Measurements from ENCODE around the gene CXCL11.
"Not testable (repeated sequence)": the region's sequence is repeated elsewhere in the genome, so short reads cannot be mapped to it uniquely, and the experiment has no call there.

CXCL11 gene

DNA sequence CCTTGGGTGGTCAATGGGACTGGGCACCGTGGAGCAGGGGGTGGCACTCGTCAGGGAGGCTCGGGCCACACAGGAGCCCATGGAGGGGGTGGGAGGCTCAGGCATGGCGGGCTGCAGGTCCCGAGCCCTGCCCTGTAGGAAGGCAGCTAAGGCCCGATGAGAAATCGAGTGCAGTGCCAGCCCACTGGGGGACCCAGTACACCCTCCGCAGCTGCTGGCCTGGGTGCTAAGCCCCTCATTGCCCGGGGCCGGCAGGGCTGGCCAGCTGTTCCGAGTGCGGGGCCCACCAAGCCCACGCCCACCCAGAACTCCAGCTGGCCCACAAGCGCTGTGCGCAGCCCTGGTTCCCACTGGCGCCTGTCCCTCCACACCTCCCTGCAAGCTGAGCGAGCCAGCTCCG lies 7.4 kb upstream of the CXCL11 start:
- DNase-seq (ENCODE audit: low read depth in 1 of 2, low spot score in 1 of 2) = not testable (repeated sequence)

DNA sequence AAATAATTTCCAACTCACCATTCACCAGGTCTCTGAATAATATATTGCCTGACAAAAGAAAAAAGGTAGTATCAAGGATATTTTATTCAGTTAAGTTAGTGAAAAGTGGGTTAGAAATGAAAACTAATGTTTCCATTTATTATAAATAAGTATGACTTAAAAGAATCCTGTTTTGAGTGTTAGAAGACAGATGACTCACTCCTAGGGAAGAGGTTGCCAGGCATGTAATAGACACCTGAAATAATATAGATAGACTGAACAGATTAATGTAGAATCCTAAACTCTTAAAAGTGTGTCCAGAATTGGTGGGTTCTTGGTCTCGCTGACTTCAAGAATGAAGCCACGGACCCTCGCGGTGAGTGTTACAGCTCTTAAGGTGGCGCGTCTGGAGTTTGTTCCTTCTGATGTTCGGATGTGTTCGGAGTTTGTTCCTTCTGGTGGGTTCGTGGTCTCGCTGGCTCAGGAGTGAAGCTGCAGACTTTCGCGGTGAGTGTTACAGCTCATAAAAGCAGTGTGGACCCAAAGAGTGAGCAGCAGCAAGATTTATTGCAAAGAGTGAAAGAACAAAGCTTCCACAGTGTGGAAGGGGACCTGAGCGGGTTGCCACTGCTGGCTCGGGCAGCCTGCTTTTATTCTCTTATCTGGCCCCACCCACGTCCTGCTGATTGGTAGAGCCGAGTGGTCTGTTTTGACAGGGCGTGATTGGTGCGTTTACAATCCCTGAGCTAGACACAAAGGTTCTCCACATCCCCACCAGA lies 6.5 kb upstream of the CXCL11 start:
- DNase-seq (ENCODE audit: low read depth in 1 of 2, low spot score in 1 of 2) = not testable (repeated sequence)

- DNase-seq (ENCODE audit: low read depth in 1 of 2, low spot score in 1 of 2) = no peak
Measured at GRCh38 chr4:76036855-76037254, 985 bp upstream of the CXCL11 start.

- DNase-seq (ENCODE audit: low read depth in 1 of 2, low spot score in 1 of 2) = no peak
Measured at GRCh38 chr4:76035141-76035540, 729 bp downstream of the CXCL11 start.

DNA sequence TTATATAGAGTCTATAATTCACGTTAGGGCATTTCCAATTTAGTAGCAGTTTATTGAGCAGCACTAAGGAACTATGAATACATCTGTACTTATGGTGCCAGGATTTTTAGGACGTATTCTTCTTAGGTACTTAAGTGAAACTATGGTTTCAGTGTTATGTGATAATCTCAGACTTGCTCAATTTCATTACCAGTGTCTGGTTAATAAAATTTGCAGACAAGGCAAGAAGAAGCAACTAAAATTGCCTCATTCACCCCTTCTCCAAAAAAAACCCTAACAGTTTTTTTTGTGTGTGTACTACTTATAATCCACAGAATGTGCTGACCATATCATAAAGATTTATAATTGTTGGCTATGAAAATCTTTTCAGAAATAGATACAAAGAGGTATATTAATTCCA lies 6.6 kb downstream of the CXCL11 start:
- no peak for DNase-seq (ENCODE audit: low read depth in 1 of 2, low spot score in 1 of 2)

GRCh38 chr4:76028350-76028765 lies 7.5 kb downstream of the CXCL11 start:
- DNase-seq (ENCODE audit: low read depth in 1 of 2, low spot score in 1 of 2) = no peak

DNA sequence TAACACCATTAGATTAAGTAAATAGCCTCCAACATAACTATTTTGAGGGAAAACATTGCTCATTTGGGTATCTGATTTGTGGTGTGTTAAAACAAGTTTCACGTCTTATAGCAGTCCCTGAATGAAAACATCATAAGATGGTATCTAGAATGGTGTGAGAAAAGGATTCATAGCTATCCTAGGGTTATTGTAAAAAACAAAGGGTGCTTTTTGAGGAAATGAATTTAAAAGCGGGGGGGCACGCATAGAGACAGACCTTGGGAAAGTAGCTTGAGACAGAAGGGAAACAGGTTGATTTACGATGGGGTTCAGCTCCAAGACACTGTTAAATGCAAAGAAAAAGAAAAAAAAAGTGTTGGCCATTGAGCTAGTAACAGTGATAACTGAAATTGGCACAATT lies 11.8 kb downstream of the CXCL11 start:
- no peak for DNase-seq (ENCODE audit: low read depth in 1 of 2, low spot score in 1 of 2)

- DNase-seq (ENCODE audit: low read depth in 1 of 2, low spot score in 1 of 2) = peak in 1 of 2 donors; percentile 9
Measured at GRCh38 chr4:76023389-76023788, 12.5 kb downstream of the CXCL11 start, which contains the start of gene CXCL10. Gene CXCL10 (minus strand): TSS chr4:76023497. CDS start chr4:76023431, 66 bp downstream.

DNA sequence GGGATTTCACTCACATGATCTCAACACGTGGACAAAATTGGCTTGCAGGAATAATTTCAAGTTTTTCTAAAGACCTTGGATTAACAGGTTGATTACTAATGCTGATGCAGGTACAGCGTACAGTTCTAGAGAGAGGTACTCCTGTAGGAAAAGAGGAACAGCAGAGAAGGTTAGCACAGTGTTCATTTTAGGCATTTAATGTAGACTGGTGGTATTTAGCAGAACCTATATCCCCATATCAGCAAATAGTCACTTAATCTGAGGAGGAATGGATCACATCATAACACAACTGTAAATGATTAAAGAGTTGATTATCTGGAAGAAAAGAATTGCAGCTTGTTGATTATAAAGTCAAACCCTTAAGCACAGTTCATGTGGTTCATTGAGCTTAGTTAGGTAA lies 13.2 kb downstream of the CXCL11 start:
- no peak for DNase-seq (ENCODE audit: low read depth in 1 of 2, low spot score in 1 of 2)

DNA sequence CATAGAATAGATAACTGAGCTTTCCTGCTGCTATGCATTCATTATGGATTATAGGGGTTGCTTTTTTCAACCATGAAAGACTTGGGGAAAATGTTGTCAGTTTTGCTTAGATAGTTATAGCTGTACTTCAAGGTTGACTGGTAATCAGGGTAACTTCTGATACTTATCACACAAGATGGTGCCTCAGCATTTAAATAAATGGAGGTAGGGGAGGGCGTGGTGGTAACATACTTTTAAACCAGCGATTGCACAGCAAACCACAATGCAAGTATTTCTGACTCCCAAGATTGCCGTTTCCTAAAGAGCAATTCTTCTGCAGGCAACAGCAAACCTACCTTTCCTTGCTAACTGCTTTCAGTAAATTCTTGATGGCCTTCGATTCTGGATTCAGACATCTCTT lies 13.8 kb downstream of the CXCL11 start:
- no peak for DNase-seq (ENCODE audit: low read depth in 1 of 2, low spot score in 1 of 2)

- no peak for DNase-seq (ENCODE audit: low read depth in 1 of 2, low spot score in 1 of 2)
Measured at GRCh38 chr4:76017056-76017686, 18.7 kb downstream of the CXCL11 start.

DNA sequence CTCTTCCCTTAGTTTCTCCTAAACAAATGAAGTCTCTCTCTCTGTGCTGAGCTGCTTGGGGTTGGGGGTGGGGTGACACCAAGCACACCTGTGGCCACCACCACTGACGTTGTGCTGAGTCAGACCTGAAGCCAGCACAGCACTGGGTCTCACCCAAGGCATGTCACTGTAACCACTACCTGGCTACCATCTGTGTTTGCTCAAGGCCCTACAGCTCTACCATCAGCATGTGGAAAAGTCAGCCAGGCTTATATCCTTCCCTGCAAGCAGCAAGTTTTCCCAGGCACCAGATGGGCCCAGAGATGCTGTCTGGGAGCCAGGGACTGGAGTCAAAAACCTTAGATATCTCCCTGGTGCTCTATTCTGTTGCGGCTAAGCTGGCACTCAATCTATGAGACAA lies 19.5 kb downstream of the CXCL11 start:
- no peak for DNase-seq (ENCODE audit: low read depth in 1 of 2, low spot score in 1 of 2)

DNA sequence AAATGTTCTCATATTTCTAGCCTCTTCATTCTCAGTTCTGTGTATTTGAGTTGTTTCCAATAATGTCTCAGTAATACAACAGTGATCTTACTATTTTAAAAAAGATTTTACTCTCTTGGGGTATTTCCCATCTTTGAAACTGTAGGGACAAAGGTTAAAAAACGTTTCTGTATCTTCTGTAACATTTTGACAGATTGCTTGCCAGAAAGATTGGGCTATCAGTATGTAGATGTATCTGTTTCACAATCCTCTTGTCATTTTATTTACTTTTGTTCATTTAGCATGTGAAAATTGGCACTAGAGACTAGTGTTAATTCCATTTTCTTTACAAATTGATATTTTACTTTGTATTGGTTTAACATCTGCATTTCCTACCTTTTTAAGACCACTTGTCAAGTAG lies 22.3 kb downstream of the CXCL11 start:
- DNase-seq (ENCODE audit: low read depth in 1 of 2, low spot score in 1 of 2) = no peak

- DNase-seq (ENCODE audit: low read depth in 1 of 2, low spot score in 1 of 2) = no peak
Measured at GRCh38 chr4:76012388-76012801, 23.5 kb downstream of the CXCL11 start.

DNA sequence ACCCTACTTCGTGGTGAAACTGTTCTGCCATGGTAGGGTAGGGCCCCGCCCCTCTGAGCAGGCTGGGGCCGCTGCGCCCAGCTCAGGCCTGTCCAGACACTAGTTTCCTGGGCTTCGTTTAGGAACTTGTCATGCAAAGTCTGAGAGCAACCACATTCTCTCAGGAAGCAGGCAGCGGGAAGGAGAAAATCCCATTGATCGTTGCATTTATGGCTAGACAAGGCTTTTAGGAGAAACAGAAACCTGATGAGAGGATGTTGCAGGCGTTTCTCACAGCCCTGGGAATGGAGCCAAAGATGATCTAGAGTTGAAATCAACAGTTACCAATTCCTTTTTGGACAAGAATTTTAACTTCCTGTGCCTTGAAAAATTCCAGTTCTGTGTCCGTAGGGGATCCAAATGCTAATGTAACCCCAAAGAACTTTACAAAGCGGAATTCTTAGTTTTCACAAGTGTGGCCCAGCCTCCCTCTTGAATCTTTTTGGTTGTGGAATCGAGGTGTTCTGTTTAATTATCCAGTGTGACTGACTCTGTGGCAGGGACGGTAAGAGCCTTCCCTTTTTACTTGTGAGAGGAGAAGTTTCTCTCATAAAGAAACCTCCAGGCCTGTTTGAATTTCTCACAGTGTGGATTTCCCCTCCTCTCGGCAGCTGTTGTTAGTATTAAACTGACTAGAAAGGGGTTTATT lies 24.0 kb downstream of the CXCL11 start:
- no peak for DNase-seq (ENCODE audit: low read depth in 1 of 2, low spot score in 1 of 2)

DNA sequence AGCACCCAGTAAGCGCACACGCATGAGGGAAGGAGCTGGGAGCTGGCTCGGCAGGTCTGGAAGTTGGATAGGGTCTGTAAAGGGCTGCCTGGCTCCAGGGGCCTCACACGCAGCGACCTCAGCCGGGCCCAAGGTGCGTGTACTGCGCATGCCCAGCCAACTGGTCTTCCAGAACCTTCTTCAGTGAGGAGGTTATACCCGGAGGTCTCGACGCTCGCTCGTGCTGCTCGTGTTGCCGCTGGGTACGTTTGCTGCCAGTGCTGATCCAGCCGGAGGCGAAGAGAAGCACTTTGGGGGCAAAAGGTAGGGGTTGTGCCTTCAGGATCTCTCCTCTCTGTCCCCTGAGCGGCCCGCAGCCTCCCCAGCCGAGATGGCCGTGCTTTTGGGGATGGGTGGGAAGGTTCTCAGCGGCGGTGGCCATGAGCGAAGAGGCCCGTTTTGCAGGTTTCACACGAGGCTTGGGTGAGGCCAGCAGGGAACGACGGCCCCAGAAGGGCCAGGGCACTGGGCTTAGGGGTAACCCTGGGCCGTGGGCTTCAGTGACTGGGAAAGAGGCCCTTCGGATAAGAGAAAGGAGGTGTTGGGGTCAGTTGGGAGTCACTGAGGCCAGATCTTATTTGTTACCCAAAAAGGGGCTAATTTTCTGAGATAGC lies 24.7 kb downstream of the CXCL11 start:
- no peak for DNase-seq (ENCODE audit: low read depth in 1 of 2, low spot score in 1 of 2)

DNA sequence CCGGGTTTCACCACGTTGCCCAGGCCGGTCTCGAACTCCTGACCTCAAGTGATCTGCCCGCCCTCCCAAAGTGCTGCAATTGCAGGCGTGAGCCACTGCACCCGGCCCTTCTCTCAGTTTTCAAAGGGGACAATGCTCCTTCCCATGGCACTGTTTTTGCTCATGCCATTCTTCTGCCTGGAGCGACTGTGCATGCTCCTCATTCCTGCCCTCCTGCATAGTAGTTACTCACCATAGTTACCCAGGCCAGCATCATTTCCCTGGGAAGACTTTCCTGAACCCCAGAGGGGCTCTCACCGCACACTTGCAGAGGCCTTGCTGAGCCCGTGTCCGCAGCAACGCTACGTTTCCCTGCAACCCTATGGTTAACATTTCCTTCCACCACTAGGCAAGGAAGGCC lies 25.3 kb downstream of the CXCL11 start:
- DNase-seq (ENCODE audit: low read depth in 1 of 2, low spot score in 1 of 2) = no peak

GRCh38 chr4:76009311-76009710 lies 26.6 kb downstream of the CXCL11 start:
- no peak for DNase-seq (ENCODE audit: low read depth in 1 of 2, low spot score in 1 of 2)

DNA sequence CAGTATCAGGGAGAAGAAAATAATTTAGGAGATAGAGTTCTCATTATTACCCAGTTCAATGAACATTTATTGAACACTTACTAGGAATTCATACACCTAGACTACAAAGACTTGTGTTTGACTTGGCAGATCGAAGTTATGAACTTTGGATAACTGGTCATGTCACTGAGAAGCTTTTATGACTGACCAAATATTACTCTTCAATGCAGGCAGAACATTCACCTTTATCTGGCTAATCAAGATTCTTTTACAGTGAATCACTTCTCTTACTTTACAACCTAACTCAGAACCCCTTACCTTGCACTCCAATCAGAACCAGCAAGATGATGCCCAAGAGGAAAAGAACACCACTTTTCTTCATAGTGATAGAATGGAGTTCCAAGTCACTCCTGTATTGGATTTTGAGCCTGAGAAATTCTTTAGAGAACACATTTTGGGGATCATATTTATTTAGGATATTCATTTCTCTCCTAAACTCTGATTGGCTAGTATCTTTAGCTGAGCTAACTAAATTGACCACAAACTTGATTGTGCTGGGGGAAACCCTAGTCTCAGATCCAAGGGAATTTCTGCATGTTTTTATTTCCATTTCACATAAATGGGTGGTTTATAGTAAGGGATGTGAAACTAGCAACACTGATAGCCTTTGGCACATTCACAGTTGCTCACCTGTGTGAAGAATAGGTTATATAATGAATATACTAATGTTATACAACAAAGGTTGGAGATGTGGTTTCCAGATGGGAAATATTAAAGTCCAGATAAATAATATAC lies 28.6 kb downstream of the CXCL11 start, which contains the start of gene CXCL9:
Gene CXCL9 (minus strand): TSS at position 421 of the 774 bp plus-strand sequence. CDS start 60 bp downstream, at position 361.
- DNase-seq (ENCODE audit: low read depth in 1 of 2, low spot score in 1 of 2) = no peak

DNA sequence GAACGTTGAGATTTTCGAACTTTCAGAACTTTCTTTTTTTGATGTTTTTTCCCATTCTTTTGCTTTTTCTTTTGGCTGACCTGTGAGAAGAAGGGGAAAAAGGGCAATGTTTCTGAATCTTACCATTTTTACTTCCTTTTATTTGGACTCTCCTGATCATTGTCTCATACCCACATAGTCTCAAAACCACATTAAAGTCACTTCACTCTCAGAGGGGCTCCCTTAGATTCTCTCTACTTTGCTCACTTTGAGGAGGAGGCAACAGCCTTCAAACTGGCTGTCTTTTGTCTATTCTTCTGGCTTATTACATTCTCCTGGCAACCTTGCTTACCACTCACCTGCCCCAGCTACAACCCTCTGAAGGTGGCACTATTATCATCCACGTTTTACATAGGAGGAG lies 32.2 kb downstream of the CXCL11 start:
- no peak for DNase-seq (ENCODE audit: low read depth in 1 of 2, low spot score in 1 of 2)

DNA sequence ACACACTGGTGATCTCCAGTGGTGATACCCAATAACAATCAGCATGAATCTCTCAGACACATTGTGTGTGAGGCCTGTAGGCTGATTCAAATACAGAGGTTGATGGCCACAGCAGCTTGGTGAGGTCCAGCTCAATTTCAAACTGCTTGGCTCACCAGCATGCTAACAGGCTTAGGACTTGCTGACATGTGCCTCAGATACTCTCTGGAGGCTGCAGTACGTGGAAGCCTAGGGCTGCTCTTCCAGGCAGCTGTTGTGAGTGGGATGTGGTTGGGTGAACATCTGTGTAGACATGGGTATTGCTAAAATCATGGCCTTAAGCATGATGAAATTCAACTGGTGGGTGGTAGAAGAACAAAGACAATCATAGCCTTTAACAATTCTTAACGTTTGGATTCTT lies 32.8 kb downstream of the CXCL11 start:
- DNase-seq (ENCODE audit: low read depth in 1 of 2, low spot score in 1 of 2) = no peak

All from activated CD4-positive, alpha-beta T cell treated with anti-CD3 and anti-CD28 coated beads, Interleukin-2, amount 50 U/mL, for 24 hours (primary cell).